ENCODE results near the gene MMP14. TPM values are rescaled to one million over a fixed set of nuclear protein-coding genes. Genes with fewer than 3 reads are reported as not detected.
"Not testable (repeated sequence)": the region's sequence is repeated elsewhere in the genome, so short reads cannot be mapped to it uniquely, and the experiment has no call there.

MMP14 gene
- total RNA-seq: 237 and 295 TPM in 2 replicates

DNA sequence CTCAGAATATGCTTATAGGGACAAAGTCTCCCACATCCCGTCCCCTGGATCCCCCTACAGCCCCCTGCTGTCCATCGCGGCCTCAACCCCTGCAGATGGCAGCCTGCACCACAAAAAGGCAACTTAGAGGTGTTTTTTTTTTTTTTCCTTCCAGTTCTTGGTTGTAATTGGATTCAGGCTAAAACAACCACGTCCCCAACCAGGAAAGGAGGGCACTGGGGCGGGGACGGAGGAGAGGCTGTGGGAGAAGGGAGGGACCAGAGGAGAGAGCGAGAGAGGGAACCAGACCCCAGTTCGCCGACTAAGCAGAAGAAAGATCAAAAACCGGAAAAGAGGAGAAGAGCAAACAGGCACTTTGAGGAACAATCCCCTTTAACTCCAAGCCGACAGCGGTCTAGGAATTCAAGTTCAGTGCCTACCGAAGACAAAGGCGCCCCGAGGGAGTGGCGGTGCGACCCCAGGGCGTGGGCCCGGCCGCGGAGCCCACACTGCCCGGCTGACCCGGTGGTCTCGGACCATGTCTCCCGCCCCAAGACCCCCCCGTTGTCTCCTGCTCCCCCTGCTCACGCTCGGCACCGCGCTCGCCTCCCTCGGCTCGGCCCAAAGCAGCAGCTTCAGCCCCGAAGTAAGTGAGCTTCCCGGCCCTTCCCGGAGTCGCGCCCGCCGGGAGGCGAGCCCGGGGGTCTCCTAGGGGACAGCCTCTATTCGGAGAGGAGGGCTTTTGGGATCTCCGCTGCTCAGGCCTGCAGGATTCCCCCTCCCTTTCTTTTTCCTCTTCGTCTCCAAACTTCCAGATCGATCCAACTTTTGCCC is at the start of gene MMP14:
MMP14 (plus strand) TSS at position 285 of the 813 bp plus-strand sequence; CDS start at position 518, 233 bp downstream.
- DNase-seq (ENCODE audit: low read depth, low spot score): no peak

- DNase-seq (ENCODE audit: low read depth, low spot score): no peak
These were observed 49.7 kb upstream of the MMP14 start for GRCh38 chr14:22786685-22787084.

GRCh38 chr14:22791301-22791700 is 45.1 kb upstream of the MMP14 start:
- DNase-seq (ENCODE audit: low read depth, low spot score): no peak

GRCh38 chr14:22792158-22792557 is 44.2 kb upstream of the MMP14 start:
- no peak for DNase-seq (ENCODE audit: low read depth, low spot score)

- DNase-seq (ENCODE audit: low read depth, low spot score): not testable (repeated sequence)
These were observed 42.8 kb upstream of the MMP14 start for GRCh38 chr14:22793550-22793949.

DNA sequence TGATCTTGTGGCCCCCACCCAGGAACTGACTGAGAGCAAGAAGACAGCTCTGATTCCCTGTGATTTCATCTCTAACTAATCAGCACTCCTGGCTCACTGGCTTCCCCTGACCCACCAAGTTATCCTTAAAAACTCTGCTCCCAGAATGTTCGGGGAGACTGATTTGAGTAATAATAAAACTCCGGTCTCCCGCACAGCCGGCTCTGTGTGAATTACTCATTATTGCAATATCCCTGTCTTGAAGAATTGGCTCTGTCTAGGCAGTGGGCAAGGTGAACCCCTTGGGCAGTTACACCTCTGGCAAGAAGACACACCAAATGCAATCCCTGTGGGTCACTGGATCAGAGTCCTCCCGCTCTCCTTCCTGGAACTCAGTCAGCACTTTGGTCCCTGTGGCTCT is 42.4 kb upstream of the MMP14 start:
- no peak for DNase-seq (ENCODE audit: low read depth, low spot score)

GRCh38 chr14:22794551-22794951 is 41.8 kb upstream of the MMP14 start:
- DNase-seq (ENCODE audit: low read depth, low spot score): no peak

- no peak for DNase-seq (ENCODE audit: low read depth, low spot score)
These were observed 40.2 kb upstream of the MMP14 start for GRCh38 chr14:22796087-22796707.

- DNase-seq (ENCODE audit: low read depth, low spot score): no peak
These were observed 39.1 kb upstream of the MMP14 start for GRCh38 chr14:22797017-22797917.

DNA sequence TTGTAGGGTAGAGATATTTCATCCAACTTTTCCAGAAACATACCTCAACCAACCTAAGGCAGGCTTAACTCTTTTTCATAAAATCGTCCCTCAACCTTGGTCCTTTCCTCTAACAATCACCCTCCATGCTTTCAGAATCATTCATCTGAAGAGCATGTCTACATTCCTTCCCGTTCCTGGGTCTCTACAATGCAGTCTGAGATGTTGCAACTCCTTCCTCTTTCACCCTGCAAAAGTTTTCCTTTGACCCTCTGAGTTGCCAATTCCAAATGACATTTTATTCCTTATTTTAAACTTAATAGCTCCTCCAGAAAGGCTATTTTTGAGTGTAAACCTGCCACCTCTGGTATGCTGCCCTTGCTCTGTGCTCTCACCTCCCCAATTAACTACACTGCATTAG is 37.9 kb upstream of the MMP14 start:
- no peak for DNase-seq (ENCODE audit: low read depth, low spot score)

GRCh38 chr14:22800346-22800745 is 36.0 kb upstream of the MMP14 start:
- DNase-seq (ENCODE audit: low read depth, low spot score): no peak

DNA sequence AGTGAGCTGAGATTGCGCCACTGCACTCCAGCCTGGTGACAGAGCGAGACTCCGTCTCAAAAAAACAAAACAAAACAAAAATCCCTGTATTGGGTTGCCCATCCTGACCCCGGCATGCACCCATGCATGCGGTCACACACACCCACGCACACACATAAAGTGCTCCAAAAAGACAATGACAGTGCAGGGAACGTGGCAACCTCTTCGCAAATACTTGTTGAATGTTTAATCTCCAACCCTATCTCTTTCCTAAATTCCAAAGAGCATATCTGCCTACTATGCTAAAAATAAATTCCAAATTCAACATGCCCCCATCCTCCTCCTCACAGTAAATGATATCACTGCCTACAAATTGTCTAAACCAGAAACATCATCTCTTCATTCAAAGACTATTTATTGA is 34.7 kb upstream of the MMP14 start:
- DNase-seq (ENCODE audit: low read depth, low spot score): no peak

- DNase-seq (ENCODE audit: low read depth, low spot score): no peak
These were observed 33.3 kb upstream of the MMP14 start for GRCh38 chr14:22802860-22803686.

DNA sequence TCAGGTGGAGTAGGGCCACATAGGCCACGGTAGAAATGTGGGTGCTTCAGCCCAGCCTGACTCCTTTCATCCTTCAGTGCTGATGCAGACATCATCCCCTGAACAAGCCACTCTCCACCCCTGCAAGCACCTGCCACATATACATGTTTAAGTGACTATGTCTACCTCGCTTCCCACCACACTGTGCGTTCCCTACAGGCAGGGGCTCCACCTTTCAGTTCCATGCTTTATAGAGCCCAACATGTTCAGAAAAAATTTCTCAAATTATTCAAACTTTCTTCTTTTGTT is 32.8 kb upstream of the MMP14 start:
- DNase-seq (ENCODE audit: low read depth, low spot score): no peak

DNA sequence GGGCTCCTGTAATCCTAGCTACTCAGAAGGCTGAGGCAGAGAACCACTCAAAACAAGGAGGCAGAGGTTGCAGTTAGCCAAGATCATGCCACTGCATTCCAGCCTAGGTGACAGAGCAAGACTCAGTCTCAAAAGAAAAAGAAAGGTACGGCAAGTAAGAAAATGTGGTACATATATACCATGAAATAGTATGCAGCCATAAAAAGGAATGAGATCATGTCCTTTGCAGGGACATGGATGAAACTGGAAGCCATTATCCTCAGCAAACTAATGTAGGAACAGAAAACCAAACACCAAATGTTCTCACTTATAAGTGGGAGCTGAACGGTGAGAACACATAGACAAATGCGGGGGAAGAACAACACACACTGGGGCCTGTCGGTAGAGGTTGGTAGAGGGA is 31.1 kb upstream of the MMP14 start:
- DNase-seq (ENCODE audit: low read depth, low spot score): not testable (repeated sequence)

GRCh38 chr14:22807432-22808087 is 28.8 kb upstream of the MMP14 start:
- no peak for DNase-seq (ENCODE audit: low read depth, low spot score)

GRCh38 chr14:22808388-22809209 is 27.8 kb upstream of the MMP14 start:
- DNase-seq (ENCODE audit: low read depth, low spot score): no peak

DNA sequence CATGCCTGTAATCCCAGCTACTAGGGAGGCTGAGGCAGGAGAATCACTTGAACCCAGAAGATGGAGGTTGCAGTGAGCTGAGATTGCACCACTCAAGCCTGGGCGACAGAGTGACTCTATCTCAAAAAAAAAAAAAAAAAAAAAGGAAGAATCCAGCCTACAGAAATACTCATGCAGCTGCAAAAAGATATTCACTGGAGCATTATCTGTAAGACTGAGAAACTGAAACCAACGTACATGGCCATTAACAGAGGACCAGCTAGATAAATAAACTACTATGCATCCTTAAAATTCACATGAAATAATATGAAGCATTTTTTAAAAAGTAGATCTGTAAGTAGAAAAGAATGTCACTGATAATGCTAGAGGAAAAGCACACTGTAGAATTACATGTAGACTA is 24.7 kb upstream of the MMP14 start:
- DNase-seq (ENCODE audit: low read depth, low spot score): no peak

- no peak for DNase-seq (ENCODE audit: low read depth, low spot score)
These were observed 23.6 kb upstream of the MMP14 start for GRCh38 chr14:22812744-22813143.

GRCh38 chr14:22813145-22813544 is 23.2 kb upstream of the MMP14 start:
- DNase-seq (ENCODE audit: low read depth, low spot score): no peak

All from pulmonary artery endothelial cell (primary cell).